Measurements from ENCODE around the gene DISC1.
"Not testable (repeated sequence)": the region's sequence is repeated elsewhere in the genome, so short reads cannot be mapped to it uniquely, and the experiment has no call there.

The DISC1 gene

DNA sequence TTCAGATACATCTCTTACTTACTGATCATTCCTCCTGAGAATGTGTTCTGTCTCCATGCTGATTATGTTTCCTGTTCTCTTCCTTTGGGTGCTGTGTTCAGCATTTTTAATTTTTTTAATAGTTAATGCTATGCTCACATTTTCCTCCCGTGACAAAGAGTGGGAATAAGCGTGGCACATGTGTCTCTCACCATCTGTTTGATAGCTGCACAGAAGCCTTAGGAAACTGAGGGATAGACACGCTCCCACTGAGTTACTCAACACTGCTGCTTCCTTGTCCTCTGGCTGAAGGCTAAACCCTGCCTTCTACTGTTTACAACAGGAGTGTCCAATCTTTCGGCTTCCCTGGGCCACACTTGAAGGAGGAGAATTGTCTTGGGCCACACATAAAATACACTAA lies 264.2 kb downstream of the DISC1 start:
- no peak for DNase-seq (ENCODE audit: low read depth)

DNA sequence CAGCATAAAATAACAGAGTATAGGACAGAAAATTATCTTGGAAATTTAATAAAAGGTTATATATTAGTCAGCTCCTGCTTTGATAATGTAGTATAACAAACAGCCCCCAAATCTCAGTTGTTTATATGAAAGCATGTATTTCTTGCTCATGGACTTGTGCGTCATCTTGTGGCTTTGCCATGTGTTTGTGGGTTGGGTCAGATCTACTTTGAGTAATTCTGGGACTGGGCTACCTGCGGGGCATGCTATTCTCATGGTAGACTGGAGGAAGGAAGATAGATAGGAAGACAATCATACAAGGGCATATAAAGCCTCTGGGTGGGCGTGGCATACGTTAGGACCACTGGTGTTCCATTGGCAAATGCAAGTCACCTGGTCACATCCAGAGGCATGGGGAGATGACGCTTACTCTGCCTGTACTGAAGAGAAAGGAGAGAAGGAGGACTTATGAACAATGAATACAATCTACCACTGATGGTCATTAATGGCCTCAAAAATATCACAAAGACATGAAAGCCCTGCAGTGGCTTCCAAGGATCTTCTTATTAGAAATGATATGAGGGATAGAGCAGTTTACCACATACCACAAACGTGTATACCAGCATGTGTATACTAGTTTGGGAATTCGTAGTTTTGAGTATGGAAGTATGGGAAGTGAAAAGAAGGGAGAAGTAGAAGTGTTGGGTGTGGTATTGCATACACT lies 267.0 kb downstream of the DISC1 start:
- DNase-seq (ENCODE audit: low read depth): no peak

DNA sequence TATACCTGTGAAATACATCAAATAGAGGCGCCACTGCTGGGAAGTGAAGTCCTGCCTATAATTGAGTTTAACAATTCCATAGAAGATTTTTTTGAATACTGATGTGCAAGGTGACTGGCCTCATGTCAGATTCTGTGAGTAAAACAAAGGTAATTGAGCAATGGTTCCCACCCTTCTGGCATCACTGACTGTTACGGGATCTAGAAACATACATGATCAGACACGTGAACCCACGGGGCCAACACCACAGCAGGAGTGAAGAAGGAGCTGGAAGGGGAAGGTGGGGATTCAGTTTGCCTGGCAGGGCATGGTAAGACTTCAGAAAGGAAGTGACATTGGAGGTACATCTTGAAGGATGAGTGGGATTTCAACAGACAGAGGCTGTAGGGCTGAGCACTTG lies 270.2 kb downstream of the DISC1 start:
- no peak for DNase-seq (ENCODE audit: low read depth)

DNA sequence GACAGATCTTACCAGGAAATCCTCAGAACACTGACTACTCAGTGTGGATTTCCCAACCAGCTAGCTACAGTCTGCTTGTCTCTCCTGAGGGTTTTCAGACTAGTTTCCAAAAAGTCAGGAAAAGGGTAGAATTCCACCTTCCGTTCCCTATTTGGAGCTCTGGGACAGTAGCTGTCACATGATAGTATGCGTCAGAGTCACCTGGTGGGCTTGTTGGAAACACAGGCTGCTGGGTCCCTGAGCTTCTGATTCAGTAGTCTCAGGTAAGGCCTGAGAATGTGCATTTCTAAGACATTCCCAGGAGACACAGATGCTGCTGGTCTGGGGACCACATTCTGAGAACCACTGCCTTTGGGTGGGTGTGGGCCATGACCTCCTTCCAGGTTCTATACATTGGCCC lies 272.5 kb downstream of the DISC1 start:
- no peak for DNase-seq (ENCODE audit: low read depth)

DNA sequence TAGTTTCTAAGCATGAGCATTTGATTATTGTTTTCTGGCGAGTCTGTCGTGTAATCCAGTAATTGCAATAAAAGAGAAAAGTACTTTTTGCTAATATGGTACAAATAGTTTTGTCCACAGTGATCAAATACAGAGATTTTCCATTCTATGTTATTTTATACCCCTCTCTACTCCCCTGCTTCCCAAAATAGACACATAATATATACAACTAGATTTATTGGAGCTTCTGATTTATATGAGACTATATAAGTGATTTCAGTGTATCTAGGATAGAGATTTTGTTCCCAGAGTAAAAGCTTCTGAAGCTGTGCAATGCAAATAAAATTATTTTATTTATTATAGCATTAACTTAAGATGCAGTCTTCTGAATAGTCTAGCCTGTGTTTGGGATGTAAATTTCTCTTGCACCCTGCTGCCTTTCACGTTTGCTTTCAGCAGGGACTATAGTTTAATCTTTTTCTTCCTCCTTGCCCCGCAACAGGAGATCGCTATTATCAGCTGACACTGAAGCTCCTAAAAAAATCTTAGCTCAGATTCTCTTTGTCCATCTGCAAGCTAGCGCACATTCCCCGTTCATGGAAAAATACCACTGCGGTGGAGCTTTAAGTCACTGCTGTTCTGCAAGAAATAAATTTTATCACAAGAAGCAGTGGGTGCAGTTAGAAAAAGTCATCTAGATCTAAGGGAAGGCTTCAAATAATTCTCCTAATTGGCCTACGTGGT lies 273.3 kb downstream of the DISC1 start:
- no peak for DNase-seq (ENCODE audit: low read depth)

DNA sequence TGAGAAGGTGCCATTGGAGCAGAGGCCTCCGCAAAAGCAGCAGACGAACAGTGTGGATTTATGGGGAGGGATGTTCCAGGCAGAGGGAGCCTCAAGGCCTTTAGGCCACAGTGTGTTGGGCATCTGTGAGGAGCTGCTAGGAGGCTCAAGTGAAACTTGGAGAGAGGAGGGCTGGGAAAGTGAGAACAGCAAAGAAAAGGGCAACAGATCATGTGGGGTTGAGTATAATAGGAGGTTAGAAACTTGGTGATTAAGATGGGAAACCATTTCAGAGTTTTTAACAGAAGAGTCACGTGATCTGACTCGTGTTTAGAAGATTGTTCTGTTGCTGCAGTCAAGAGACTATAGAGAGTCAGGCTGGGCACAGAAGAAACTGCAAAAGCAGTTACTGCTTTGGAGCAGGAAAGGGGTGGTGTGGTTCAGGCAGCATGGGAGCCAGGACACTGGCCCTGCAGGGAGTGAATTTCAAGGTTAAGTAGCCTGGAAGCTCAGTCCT lies 277.0 kb downstream of the DISC1 start:
- peak; percentile 22 for DNase-seq (ENCODE audit: low read depth)

DNA sequence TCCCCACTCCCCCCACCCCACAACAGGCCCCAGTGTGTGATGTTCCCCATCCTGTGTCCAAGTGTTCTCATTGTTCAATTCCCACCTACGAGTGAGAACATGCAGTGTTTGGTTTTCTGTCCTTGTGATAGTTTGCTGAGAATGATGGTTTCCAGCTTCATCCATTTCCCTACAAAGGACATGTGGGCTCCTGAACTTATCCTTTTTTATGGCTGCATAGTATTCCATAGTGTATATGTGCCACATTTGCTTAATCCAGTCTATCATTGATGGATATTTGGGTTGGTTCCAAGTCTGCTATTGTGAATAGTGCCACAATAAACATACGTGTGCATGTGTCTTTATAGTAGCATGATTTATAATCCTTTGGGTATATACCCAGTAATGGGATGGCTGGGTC lies 280.7 kb downstream of the DISC1 start:
- not testable (repeated sequence) for DNase-seq (ENCODE audit: low read depth)

DNA sequence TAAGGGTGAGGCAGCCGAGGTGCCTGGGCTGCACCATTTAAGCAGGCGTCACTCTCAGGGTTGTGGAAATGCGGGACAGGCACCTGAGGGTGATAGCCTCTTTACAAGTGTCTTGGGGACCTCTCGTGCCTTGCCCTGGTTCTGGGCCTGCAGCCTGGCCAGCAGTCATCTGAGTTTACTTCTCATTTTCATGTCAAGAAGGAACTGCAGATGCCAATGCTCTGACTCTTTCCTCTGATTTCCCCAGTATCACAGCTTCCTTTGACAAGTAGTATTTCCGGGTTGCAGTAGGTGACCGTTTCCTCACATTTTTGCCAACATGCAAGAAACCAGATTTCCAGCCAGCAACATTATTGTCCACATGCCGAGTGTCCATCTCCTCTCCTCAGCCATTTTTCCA lies 286.9 kb downstream of the DISC1 start:
- DNase-seq (ENCODE audit: low read depth): no peak

DNA sequence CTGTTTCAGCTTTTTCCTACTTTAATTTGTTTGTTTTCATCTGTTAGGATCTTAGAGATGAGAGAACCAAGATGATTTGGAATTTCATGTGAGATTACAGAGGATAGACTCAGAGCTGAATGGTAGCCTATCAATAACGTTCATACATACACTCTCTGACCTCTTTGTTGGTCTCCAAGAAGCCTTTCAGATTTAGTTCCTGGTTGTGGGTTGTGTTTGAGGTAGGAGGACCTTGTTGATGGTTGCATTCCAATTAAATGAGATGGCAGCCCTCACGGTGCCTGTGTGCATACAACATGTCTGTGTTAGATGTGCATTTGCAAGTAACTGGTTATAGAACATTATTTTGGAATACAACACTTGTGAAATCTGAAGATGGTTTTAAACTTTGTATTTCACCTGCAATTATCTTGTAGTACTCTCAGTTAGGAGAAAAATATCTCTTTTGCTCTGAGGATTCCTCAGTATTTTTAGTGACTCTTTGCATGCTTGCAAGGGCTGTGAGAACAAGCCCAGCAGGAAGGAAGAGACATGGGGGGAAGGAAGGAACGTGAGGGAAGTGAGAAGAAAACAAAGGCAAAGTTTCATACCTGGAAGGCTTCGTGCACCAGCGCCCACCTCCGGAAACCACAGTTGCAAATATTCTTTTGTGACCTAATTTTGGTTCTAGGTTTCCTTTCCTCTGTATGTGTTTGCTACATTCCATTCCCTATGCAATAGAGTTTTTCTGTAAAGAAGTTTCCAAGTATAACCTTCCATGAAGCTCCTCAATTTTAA lies 291.8 kb downstream of the DISC1 start:
- peak; percentile 64 for DNase-seq (ENCODE audit: low read depth)

DNA sequence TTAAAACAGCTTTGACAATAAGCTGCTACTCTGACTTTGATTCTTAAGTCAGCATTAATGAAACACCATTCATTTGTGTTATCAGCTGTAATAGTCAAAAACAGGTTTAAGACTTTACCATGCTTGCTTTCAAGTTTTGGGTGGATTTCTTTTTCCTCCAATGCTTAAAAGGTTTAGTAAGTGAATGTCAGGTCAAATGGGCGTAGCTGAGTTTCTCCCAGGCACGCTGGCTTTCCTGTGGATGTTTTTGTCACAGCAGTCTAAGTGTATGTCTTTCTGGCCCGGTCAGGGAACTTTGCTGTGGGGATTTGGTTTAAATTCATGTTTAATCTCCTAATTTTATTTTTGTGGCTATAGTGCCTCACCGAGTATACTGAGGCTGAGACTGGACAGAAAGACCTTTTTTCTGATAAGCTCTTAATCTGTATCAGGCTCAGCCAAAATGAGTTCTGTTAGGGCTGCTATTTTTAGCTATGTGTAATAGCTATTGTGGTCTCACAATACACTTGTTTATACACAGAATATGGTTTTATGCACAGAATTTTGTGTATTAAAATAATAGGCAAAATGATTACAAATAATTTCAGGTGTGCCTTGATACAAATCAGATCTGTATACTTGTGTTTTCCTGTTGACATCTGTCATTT lies 292.8 kb downstream of the DISC1 start:
- no peak for DNase-seq (ENCODE audit: low read depth)

DNA sequence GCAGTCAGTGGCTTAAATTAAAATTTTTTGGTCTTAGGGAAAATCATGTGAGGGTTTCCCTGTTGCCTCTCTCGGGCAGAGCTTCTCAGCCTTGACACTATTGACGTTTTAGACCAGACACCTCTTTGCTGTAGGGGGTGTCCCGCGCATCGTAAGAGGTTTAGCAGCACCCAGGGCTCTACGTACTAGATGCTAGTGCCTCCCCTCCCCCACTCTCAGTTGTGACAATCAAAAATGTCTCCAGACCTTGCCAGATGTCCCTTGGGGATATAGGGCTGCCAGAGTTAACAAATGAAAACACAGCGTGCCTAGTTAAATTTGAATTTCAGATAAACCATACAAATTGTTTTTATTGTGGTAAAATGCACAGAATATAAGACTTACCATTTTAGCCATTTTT lies 293.3 kb downstream of the DISC1 start:
- no peak for DNase-seq (ENCODE audit: low read depth)

DNA sequence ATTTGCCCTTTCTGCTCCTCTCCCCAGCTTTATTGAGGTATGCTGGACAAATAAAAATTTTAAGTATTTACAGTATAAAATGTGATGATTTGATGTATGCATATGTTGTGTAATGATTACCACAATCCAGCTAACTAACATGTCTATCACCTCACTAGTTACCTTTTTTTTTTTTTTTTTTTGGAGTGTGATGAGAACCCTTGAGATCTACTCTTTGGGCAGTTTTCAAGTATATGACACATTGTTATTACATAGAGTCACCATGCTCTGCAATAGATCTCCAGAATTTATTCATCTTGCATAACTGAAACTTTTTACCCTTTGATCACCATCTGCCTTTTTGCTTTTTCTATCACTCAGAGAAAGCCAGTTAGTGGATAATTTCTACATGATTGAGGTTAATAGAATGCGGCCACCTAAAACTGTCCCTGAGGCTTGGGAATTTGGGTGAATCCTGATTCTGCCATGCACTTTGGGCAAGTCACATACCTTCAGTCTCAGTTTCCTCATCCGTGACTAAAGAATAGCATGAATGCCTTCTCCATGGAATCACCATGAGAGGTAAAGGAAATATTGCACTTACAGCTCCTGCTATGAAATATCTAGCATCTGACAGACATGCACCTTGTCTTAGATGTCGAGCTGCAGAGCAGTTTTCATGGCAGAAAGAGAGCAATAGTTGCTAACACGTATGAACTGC lies 295.2 kb downstream of the DISC1 start:
- peak; percentile 48 for DNase-seq (ENCODE audit: low read depth)

DNA sequence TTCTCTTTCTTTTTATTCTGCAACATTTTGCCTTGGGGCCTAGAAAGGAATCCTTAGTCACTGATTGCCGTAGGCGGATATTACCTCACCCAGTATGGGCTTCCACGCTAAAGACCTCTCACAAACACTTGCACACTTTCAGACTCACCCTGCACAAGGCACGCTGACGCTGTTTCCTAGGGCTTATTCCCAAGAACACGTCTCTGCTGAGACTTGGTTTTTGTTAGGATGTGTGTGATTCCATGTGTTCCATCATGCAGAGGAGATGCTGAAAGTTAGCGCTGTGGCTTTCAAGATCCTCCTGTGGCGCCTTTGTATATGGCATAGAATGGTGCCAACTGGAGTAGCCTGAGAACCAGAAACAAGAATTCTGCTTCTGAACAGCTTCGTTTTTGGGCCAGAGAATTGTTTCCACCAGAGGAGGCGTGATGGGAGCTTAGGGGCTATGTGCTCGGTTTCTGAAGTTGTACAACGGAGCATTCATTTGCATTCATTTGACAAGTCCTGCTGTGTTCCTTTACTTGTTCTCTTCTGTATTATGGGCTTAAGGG lies 297.0 kb downstream of the DISC1 start:
- DNase-seq (ENCODE audit: low read depth): no peak

DNA sequence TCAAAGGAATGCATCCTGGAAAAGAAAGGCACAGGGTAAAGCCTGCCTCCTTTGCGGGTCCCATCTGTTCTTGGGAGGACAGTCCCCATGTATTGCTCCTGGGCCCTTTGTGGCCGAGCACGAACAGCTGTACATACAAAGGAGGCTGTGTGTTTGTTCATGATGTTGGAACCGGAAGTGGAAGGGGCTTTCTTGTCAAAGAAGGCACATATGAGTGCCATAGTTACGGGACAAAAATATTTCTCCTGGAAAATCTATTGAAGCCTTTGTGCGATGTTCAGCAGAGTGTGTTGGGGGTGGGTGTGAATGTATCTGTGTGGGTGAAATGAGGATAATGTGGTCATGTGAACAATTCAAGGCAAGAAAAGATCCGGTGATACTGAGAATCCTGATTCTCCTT lies 297.6 kb downstream of the DISC1 start:
- no peak for DNase-seq (ENCODE audit: low read depth)

DNA sequence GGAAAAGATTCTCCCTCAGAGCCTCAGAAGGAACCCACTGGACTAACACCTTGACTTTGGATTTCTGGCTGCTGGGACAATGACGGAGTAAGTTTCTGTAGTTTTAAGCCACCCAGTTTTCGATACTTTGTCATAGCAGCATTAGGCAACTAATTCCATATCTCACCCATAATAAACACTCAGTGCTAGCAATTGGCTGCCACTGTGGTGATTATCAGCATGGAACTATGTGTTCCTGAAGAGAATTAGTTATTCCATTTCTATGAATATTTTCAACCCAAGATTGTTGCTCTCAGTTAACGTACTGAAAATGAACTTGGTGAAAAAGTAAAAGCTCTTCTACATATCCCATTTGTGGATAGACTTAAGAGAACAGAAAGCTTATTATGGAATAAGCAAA lies 299.3 kb downstream of the DISC1 start:
- DNase-seq (ENCODE audit: low read depth): no peak

DNA sequence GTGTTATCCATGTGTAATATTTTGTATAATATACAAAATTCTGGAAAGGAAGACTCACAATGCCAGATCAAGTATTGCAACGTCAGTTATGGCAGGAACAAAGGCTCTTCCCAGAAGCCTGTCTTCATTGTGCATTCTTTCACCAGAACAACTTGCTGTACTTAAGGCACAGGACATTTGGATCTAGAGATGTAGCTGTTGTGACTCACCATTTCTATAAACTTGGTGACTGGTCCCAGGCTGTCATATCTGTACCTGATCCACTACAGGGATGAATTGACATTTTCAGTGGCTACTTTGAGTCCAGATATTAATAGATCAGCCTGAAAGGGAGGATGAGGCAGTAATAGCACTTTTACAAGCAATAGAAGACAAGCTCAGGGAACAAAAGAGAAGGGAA lies 299.8 kb downstream of the DISC1 start:
- DNase-seq (ENCODE audit: low read depth): peak; percentile 50

DNA sequence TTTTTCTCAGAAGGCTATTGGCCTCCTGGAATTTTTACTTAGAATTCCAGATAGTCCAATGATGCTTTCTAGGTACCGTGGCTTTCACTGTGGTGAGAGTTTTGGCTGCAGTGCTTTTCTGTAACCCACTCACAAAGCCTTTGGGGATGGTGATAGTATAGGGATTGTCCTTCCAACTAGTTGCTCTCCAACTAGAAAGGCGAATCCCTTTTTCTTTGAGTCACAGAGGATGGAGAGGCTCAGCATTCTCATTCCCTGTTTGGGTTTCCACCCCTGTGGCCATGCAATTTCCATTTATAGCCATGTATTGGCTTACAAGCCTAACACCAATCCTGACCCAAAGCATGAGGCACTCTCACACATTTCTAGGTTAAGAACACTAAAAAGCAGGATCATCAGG lies 300.3 kb downstream of the DISC1 start:
- peak; percentile 18 for DNase-seq (ENCODE audit: low read depth)

DNA sequence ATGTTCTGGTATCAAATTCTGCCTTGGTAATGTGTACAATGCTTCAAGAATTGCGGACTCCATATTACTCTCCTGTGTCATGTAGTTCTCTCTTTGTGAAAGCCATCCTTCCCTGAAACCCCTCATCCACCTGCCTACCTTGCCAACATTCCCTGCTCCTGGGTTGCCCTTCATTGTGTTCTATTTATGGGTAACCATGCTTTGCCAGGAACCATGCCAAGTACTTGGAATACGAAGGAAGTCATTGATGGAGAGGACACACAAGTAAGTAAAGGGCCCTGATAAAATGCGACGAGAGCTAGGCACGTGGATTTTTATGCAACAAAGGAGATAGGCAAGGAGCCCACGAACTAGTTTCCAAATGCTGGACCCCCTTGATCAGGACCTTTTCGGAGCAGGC lies 300.8 kb downstream of the DISC1 start:
- DNase-seq (ENCODE audit: low read depth): no peak

DNA sequence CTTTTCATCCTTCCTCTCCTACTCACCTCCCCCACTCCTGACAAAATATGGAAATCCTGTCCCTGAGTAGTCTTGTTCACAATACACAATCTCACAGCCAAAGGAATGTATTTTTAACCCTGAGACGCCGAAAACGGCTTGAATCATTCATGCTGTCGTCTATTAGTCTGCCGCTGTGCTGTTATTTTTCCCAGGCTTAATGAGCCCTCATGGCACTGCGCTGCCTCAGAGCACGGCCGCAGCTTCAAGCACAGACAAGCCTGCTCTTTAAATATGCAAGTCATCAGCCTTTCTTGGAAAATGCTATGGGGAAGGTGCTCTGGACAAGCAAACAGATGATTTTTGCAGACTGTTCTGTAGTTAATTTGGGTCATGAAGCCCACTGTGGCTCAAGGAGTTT lies 302.7 kb downstream of the DISC1 start:
- DNase-seq (ENCODE audit: low read depth): peak; percentile 91

DNA sequence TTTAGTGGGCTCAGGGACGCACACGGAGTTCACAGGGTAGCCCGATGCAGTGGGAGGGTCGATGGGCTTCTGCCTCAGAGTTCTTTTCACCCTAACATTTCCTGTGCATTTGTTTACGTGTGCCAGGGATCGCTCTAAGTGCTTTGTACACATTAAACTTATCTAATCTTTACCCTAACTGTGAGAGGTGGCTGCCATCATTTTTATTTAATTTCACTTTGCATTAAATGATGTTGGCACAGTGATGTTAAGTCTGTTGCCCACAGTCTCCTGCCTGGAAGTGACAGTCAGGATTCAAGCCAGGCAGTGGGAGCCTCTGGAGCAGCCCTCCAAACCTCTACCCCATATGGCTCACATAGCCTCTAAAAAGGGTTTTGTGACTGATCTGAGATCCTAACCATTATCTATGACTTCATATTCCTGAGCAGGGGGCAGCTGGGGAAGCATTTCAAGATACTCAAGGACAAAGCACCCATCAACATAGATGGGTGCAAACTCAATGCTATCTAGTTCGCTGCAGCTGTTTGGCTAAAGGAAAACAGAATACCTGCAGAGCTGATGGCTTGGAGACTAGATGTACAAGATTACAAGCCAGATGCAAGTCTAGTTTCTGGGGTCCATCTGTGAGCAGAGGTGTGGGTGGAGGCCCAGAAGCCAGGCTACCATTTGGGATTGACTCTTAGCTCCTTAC lies 303.8 kb downstream of the DISC1 start:
- no peak for DNase-seq (ENCODE audit: low read depth)

DNA sequence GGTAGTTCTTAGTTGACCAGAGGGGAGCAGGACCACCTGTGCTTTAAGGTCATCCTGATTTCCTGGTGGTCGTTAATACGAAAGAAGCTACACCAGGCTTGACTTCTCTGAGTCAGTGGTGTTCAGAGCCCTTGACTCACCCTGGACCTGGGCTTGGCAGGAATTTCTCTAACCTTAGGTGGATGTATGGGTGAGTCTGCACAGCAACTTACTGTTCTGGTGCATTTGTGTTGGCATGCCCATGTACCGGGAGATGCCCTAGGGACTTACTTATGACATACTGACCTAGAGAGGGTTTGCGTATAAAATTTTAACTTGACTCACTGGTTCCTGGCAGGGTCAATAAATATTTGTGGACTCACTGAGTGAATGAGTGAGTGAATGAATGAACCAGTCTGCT lies 304.6 kb downstream of the DISC1 start:
- peak; percentile 21 for DNase-seq (ENCODE audit: low read depth)
